Ovary (tissue), 3 donors: ENCODE measurements around the gene TP53.

Experiments used
- CTCF ChIP-seq, 3 donors: fragments of 450-650 bp in 2 of 3; fragments of 200-600 bp in 1 of 3; IDR thresholded peaks; one replicate each; pipeline versions ENCODE4 v1.5.1 to v1.8.0; 2016 to 2022; ENCODE audit warnings: antibody characterized with exemption in 3 of 3, mild to moderate bottlenecking in 1 of 3
- EP300 ChIP-seq: sonication (generic); formaldehyde crosslinking; IDR thresholded peaks from one replicate; pipeline ENCODE4 v1.6.1; 2017; ENCODE audit warnings: antibody characterized with exemption
- POLR2A ChIP-seq: fragments of 450-650 bp; IDR thresholded peaks from one replicate; pipeline ENCODE4 v1.6.1; 2017; ENCODE audit warnings: antibody characterized with exemption, mild to moderate bottlenecking, moderate library complexity
- donor health status: DM: no; HTN: no; CAD: no.

DNA sequence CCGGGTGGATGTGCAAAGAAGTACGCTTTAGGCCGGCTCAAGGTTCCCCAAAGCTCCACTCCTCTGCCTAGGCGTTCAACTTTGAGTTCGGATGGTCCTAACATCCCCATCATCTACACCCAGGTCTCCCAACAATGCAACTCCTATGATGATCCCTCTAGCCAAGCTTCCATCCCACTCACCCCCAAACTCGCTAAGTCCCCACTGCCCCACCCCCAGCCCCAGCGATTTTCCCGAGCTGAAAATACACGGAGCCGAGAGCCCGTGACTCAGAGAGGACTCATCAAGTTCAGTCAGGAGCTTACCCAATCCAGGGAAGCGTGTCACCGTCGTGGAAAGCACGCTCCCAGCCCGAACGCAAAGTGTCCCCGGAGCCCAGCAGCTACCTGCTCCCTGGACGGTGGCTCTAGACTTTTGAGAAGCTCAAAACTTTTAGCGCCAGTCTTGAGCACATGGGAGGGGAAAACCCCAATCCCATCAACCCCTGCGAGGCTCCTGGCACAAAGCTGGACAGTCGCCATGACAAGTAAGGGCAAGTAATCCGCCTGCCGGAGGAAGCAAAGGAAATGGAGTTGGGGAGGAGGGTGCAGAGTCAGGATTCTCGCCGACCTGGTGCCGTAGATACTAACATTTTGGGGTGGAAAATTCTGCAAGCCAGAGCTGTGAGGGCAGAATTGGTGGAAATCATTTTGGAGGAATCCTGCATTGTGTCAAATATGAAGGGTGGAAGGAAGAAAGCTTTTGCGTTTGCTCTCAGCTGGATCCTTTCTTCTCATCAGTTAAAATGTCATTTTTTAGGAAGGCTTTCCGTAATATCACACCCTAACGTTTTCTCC lies at the start of gene TP53:
- TF ChIP-seq POLR2A, result peak; percentile 80
- peak in 1 of 3 donors; percentile 11 for TF ChIP-seq CTCF (IDR thresholded peaks at IDR 0.05)
- TF ChIP-seq EP300, result no peak
